ENCODE data around the gene KPTN. TPM values are rescaled to one million over a fixed set of nuclear protein-coding genes. Genes with fewer than 3 reads are reported as not detected.

Gene KPTN
- total and polyA plus RNA-seq, 2 of the 13 experiments (the other 11 are each of a cell fraction or from before 2014, with no cell fraction given), result 9.1 to 13.3 TPM

GRCh38 chr19:47514869-47515588, 31.0 kb upstream of the KPTN start, which contains the start of gene NAPA (continued):
- TF ChIP-seq, protein P1, sequence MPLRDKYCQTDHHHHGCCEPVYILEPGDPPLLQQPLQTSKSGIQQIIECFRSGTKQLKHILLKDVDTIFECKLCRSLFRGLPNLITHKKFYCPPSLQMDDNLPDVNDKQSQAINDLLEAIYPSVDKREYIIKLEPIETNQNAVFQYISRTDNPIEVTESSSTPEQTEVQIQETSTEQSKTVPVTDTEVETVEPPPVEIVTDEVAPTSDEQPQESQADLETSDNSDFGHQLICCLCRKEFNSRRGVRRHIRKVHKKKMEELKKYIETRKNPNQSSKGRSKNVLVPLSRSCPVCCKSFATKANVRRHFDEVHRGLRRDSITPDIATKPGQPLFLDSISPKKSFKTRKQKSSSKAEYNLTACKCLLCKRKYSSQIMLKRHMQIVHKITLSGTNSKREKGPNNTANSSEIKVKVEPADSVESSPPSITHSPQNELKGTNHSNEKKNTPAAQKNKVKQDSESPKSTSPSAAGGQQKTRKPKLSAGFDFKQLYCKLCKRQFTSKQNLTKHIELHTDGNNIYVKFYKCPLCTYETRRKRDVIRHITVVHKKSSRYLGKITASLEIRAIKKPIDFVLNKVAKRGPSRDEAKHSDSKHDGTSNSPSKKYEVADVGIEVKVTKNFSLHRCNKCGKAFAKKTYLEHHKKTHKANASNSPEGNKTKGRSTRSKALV (CRISPR knock-in tag; IDR thresholded peaks at IDR 0.05), result no peak
- TF ChIP-seq, protein P2, sequence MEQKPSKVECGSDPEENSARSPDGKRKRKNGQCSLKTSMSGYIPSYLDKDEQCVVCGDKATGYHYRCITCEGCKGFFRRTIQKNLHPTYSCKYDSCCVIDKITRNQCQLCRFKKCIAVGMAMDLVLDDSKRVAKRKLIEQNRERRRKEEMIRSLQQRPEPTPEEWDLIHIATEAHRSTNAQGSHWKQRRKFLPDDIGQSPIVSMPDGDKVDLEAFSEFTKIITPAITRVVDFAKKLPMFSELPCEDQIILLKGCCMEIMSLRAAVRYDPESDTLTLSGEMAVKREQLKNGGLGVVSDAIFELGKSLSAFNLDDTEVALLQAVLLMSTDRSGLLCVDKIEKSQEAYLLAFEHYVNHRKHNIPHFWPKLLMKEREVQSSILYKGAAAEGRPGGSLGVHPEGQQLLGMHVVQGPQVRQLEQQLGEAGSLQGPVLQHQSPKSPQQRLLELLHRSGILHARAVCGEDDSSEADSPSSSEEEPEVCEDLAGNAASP (CRISPR knock-in tag; IDR thresholded peaks at IDR 0.05; ENCODE audit: borderline replicate concordance), result no peak
- TF ChIP-seq KMT2B (CRISPR knock-in tag; IDR thresholded peaks at IDR 0.05) (no peak; the same call in 1 of the 2 replicates), ZBTB1 (CRISPR knock-in tag; IDR thresholded peaks at IDR 0.05; ENCODE audit: borderline replicate concordance) (no peak), ZBTB7A (CRISPR knock-in tag; IDR thresholded peaks at IDR 0.05) (no peak), MEIS1 (CRISPR knock-in tag; IDR thresholded peaks at IDR 0.05; ENCODE audit: borderline replicate concordance) (peak; percentile 91; the same call in 1 of the 2 replicates), ZNF30 (CRISPR knock-in tag; IDR thresholded peaks at IDR 0.05) (no peak), ETV6 (CRISPR knock-in tag; conservative IDR thresholded peaks at IDR 0.05) (no peak), NFYB (CRISPR knock-in tag; IDR thresholded peaks at IDR 0.05) (peak; percentile 86), HNF4G (IDR thresholded peaks at IDR 0.05; ENCODE audit: borderline replicate concordance, low read depth, low read length) (no peak), HNF4G (CRISPR knock-in tag; IDR thresholded peaks at IDR 0.05; ENCODE audit: borderline replicate concordance, low read depth) (no peak), ZNF781 (CRISPR knock-in tag; IDR thresholded peaks at IDR 0.05; ENCODE audit: borderline replicate concordance, not compliant biosample characterization) (peak; percentile 43), WIZ (CRISPR knock-in tag; IDR thresholded peaks at IDR 0.05) (peak; percentile 27; the same call in 1 of the 2 replicates), SMARCC2 (IDR thresholded peaks at IDR 0.05) (no peak), NR2F1 (CRISPR knock-in tag; IDR thresholded peaks at IDR 0.05) (0 out of 4 replicates have a peak, but pooled peaks of 1 of the 2 experiments have one; percentile 43), AGO1 (IDR thresholded peaks at IDR 0.05; ENCODE audit: low read depth, low read length, poor library complexity, severe bottlenecking) (peak; percentile 73), SP5 (CRISPR knock-in tag; IDR thresholded peaks at IDR 0.05; ENCODE audit: borderline replicate concordance, low read depth) (peak; percentile 64; the same call in 1 of the 2 replicates), ZNF121 (CRISPR knock-in tag; IDR thresholded peaks at IDR 0.05) (no peak), ZNF260 (CRISPR knock-in tag; IDR thresholded peaks at IDR 0.05; ENCODE audit: borderline replicate concordance, low read depth) (no peak)
- TF ChIP-seq, protein P3, sequence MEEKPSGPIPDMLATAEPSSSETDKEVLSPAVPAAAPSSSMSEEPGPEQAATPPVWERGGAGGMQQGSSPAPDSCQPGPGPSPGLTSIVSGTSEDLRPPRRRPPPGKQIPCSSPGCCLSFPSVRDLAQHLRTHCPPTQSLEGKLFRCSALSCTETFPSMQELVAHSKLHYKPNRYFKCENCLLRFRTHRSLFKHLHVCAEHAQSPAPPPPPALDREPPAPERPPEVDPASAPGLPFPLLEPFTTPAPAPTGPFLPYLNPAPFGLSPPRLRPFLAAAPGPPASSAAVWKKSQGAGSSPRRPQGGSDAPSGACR (CRISPR knock-in tag; IDR thresholded peaks at IDR 0.05), result peak; percentile 49; the same call in 1 of the 2 replicates
